Gastrocnemius medialis (tissue), 4 donors: ENCODE data around the gene GALNT16.

ENCODE experiments used
- CTCF ChIP-seq, 5 experiments: fragments of 450-650 bp in 3 of 5; fragments of 200-600 bp in 2 of 5; sonication (generic) in 2 of 5; IDR thresholded peaks in 4 of 5; conservative IDR thresholded peaks in 1 of 5; 1 replicate in 4 of 5; 2 replicates in 1 of 5; pipeline ENCODE4 v1.5.1; 2016 to 2019; ENCODE audit warnings: antibody characterized with exemption in 5 of 5, mild to moderate bottlenecking in 3 of 5, moderate library complexity in 3 of 5
- POLR2A ChIP-seq, 2 donors: fragments of 450-650 bp; IDR thresholded peaks; one replicate each; pipeline ENCODE4 v1.6.1; 2017; ENCODE audit warnings: antibody characterized with exemption in 2 of 2, mild to moderate bottlenecking in 2 of 2, moderate library complexity in 2 of 2

- no peak for TF ChIP-seq CTCF (IDR thresholded peaks at IDR 0.05 in 4 of 5, conservative IDR thresholded peaks at IDR 0.05 in 1 of 5)
- TF ChIP-seq POLR2A (IDR thresholded peaks at IDR 0.05), result no peak
Observed at GRCh38 chr14:69392481-69392880, 132.5 kb downstream of the GALNT16 start.
